WTC11 (cell line): Measurements from ENCODE around the gene CACNA1C. TPM values are rescaled to one million over a fixed set of nuclear protein-coding genes. Genes with fewer than 3 reads are reported as not detected.
A peak's percentile ranks its signal among the peaks of the same experiment; 100 is the strongest.

Experiments
- ATAC-seq: fragments of 200-7000 bp; cut with Tn5 transposase; 2 replicates; pipeline ENCODE4 v1.10.0; 2021; ENCODE audit warnings: mild to moderate bottlenecking, moderate library complexity
- CTCF ChIA-PET: fragments of 300-600 bp; sonication (Branson Sonifier 250); formaldehyde crosslinking; loops from one replicate; lab custom pipeline; 2021; ENCODE audit warnings: antibody characterized with exemption; lab: Charles Lee
- POLR2A ChIA-PET: fragments of 350-600 bp; sonication (Branson Sonifier 250); formaldehyde crosslinking; loops from one replicate; lab custom pipeline; 2021; ENCODE audit warnings: antibody characterized with exemption; lab: Charles Lee
- DNase-seq: peaks from one replicate; pipeline ENCODE4 v3.0.0; 2021; ENCODE audit warnings: low spot score
- H3K27ac Mint-ChIP-seq: 2 replicates; pipeline ENCODE4 v1.8.0; 2021; ENCODE audit warnings: mixed read lengths
- H3K27me3 Mint-ChIP-seq: 2 replicates; pipeline ENCODE4 v1.8.0; 2021; ENCODE audit warnings: low read depth, mild to moderate bottlenecking, moderate library complexity, mixed read lengths
- H3K36me3 Mint-ChIP-seq: 2 replicates; pipeline ENCODE4 v1.8.0; 2021; ENCODE audit warnings: mixed read lengths
- H3K4me1 Mint-ChIP-seq: 2 replicates; pipeline ENCODE4 v1.8.0; 2022; ENCODE audit warnings: mixed read lengths
- H3K4me3 Mint-ChIP-seq: 2 replicates; pipeline ENCODE4 v1.8.0; 2021; ENCODE audit warnings: mild to moderate bottlenecking, moderate library complexity, mixed read lengths
- H3K9me3 Mint-ChIP-seq: 2 replicates; pipeline ENCODE4 v1.8.0; 2021; ENCODE audit warnings: mixed read lengths
- AFF4 ChIP-seq: sonication (generic); formaldehyde crosslinking; IDR thresholded peaks from 2 replicates; pipeline ENCODE4 v1.8.1; 2023; ENCODE audit warnings: mild to moderate bottlenecking, missing genetic modification reagents, borderline replicate concordance
- CREM ChIP-seq: sonication (generic); formaldehyde crosslinking; IDR thresholded peaks from 2 replicates; pipeline ENCODE4 v1.8.1; 2022; ENCODE audit warnings: mild to moderate bottlenecking, missing genetic modification reagents, moderate library complexity
- E2F5 ChIP-seq: sonication (generic); formaldehyde crosslinking; IDR thresholded peaks from 2 replicates; pipeline ENCODE4 v1.8.1; 2022; ENCODE audit warnings: mild to moderate bottlenecking, moderate library complexity, missing genetic modification reagents
- EMX1 ChIP-seq: fragments of 250-450 bp; sonication (Bioruptor Pico); IDR thresholded peaks from 2 replicates; pipeline ENCODE4 v1.8.0; 2021; ENCODE audit warnings: mild to moderate bottlenecking
- ERG ChIP-seq: fragments of 250-450 bp; sonication (Bioruptor Pico); IDR thresholded peaks from 2 replicates; pipeline ENCODE4 v1.8.0; 2021; ENCODE audit warnings: mild to moderate bottlenecking
- FOXP1 ChIP-seq: sonication (generic); formaldehyde crosslinking; IDR thresholded peaks from 2 replicates; pipeline ENCODE4 v1.8.0; 2022; ENCODE audit warnings: missing genetic modification reagents, mild to moderate bottlenecking, moderate library complexity, borderline replicate concordance
- GTF2I ChIP-seq: fragments of 250-450 bp; sonication (Bioruptor Pico); conservative IDR thresholded peaks from 2 replicates; pipeline ENCODE4 v1.4.0; 2021; ENCODE audit warnings: mild to moderate bottlenecking
- HMGA2 ChIP-seq: fragments of 250-450 bp; sonication (Bioruptor Pico); IDR thresholded peaks from 2 replicates; pipeline ENCODE4 v1.4.0; 2021; ENCODE audit warnings: mild to moderate bottlenecking, moderate library complexity
- IRF2 ChIP-seq: sonication (generic); formaldehyde crosslinking; IDR thresholded peaks from 2 replicates; pipeline ENCODE4 v1.8.0; 2022; ENCODE audit warnings: low read depth, missing genetic modification reagents, borderline replicate concordance
- SMAD4 ChIP-seq: sonication (generic); formaldehyde crosslinking; IDR thresholded peaks from 2 replicates; pipeline ENCODE4 v1.8.0; 2022; ENCODE audit warnings: mild to moderate bottlenecking, missing genetic modification reagents
- SOX15 ChIP-seq: fragments of 250-450 bp; sonication (Bioruptor Pico); IDR thresholded peaks from 2 replicates; pipeline ENCODE4 v1.9.0; 2021; ENCODE audit warnings: mild to moderate bottlenecking
- STAT6 ChIP-seq: sonication (generic); formaldehyde crosslinking; conservative IDR thresholded peaks from 2 replicates; pipeline ENCODE4 v1.8.1; 2023; ENCODE audit warnings: mild to moderate bottlenecking, low read depth, missing genetic modification reagents, moderate library complexity
- TEAD1 ChIP-seq: sonication (generic); formaldehyde crosslinking; IDR thresholded peaks from 2 replicates; pipeline ENCODE4 v1.8.0; 2022; ENCODE audit warnings: mild to moderate bottlenecking, missing genetic modification reagents
- USF1 ChIP-seq: sonication (generic); formaldehyde crosslinking; IDR thresholded peaks from 2 replicates; pipeline ENCODE4 v1.8.0; 2022; ENCODE audit warnings: mild to moderate bottlenecking, missing genetic modification reagents
- ZMAT4 ChIP-seq: fragments of 250-450 bp; sonication (Bioruptor Pico); IDR thresholded peaks from 2 replicates; pipeline ENCODE4 v1.9.0; 2021; ENCODE audit warnings: mild to moderate bottlenecking
- ZNF232 ChIP-seq: sonication (generic); formaldehyde crosslinking; IDR thresholded peaks from 2 replicates; pipeline ENCODE4 v1.8.0; 2022; ENCODE audit warnings: mild to moderate bottlenecking, missing genetic modification reagents
- ZNF317 ChIP-seq: sonication (generic); formaldehyde crosslinking; IDR thresholded peaks from 2 replicates; pipeline ENCODE4 v1.8.1; 2023; ENCODE audit warnings: low read depth, mild to moderate bottlenecking, moderate library complexity, missing genetic modification reagents, borderline replicate concordance
- ZNF532 ChIP-seq: fragments of 250-450 bp; sonication (Bioruptor Pico); IDR thresholded peaks from 2 replicates; pipeline ENCODE4 v1.9.0; 2021; ENCODE audit warnings: mild to moderate bottlenecking, borderline replicate concordance
- total RNA-seq: library from RNA; stranded (reverse); gene quantifications from 3 replicates; pipeline ENCODE4 v1.2.3, GENCODE V29; 2021

CACNA1C gene
- total RNA-seq, 1 experiment from 2014 or later: 1.7 TPM

- 0 out of 2 replicates have a peak, but pooled peaks have one; percentile 20 for ATAC-seq
- CTCF ChIA-PET: interaction anchor here (0.8 kb wide), 1 partner anchor 218 kb away, joined by 3 read pairs; no protein-coding TSS in a partner anchor
Observed at GRCh38 chr12:2064071-2064507, 11.3 kb downstream of the CACNA1C start.

More at GRCh38 chr12:2064071-2064507, 11.3 kb downstream of the CACNA1C start:
- peaks cover 3% of the 10 kb centered on the region for H3K9me3 Mint-ChIP-seq
- no peak for TF ChIP-seq TEAD1 (CRISPR knock-in tag)
- no peak for TF ChIP-seq EMX1
- TF ChIP-seq SMAD4 (CRISPR knock-in tag): no peak
- TF ChIP-seq GTF2I (CRISPR knock-in tag): no peak
- no peak for TF ChIP-seq ZMAT4
- no peak for TF ChIP-seq E2F5 (CRISPR knock-in tag)
- TF ChIP-seq ZNF317 (CRISPR knock-in tag): no peak
- TF ChIP-seq ZNF532 (CRISPR knock-in tag): no peak
- no peak for TF ChIP-seq IRF2 (CRISPR knock-in tag)
- no peak for TF ChIP-seq HMGA2 (CRISPR knock-in tag)
- no peak for TF ChIP-seq AFF4
- TF ChIP-seq ZNF232: no peak
- TF ChIP-seq STAT6: no peak
- TF ChIP-seq CREM (CRISPR knock-in tag): no peak
- TF ChIP-seq SOX15 (CRISPR knock-in tag): no peak
- TF ChIP-seq FOXP1 (CRISPR knock-in tag): no peak
- TF ChIP-seq USF1: no peak
- TF ChIP-seq ERG: no peak
- TF ChIP-seq, all 79 proteins: peak for 0
- Mint-ChIP-seq H3K27ac (no peak overlapping the region), H3K4me3 (no peak overlapping the region), H3K4me1 (peaks cover 8% of the 10 kb centered on the region), H3K36me3 (peaks cover under 1% of the 10 kb centered on the region; the same call in 1 of the 2 replicates), H3K27me3 (no peaks in the 10 kb centered on the region)
- DNase-seq: no peak
- POLR2A ChIA-PET: no interaction called here
